Pancreas (tissue), 10 donors: ENCODE results near the gene PDE6G. TPM values are rescaled to one million over a fixed set of nuclear protein-coding genes. Genes with fewer than 3 reads are reported as not detected.
A peak's percentile ranks its signal among the peaks of the same experiment; 100 is the strongest.

Experiments used
- ATAC-seq, 4 donors: fragments of 200-7000 bp; cut with Tn5 transposase; one replicate each; pipeline versions ENCODE4 v1.8.0 to v1.9.1; 2020; ENCODE audit warnings: mild to moderate bottlenecking in 4 of 4, moderate library complexity in 4 of 4
- DNase-seq, 6 donors: peaks; one replicate each; pipeline ENCODE4 v3.0.0-alpha.2; 2020
- FAIRE-seq: peaks from 2 replicates; lab custom pipeline; 2012; peaks lifted over from hg19 to GRCh38; lab: Jason Lieb, UNC
- H3K27ac ChIP-seq, 4 donors: fragments of 200-600 bp; sonication (generic); 1 replicate in 3 of 4; 2 replicates in 1 of 4; pipeline versions ENCODE4 v1.5.0 to v1.8.0; 2020
- H3K27me3 ChIP-seq, 4 donors: fragments of 200-600 bp; one replicate each; pipeline ENCODE4 v1.8.0; 2021
- H3K36me3 ChIP-seq, 3 donors: fragments of 200-600 bp; sonication (generic) in 1 of 3; one replicate each; pipeline versions ENCODE4 v1.5.0 to v1.8.0; 2020 to 2021
- H3K4me1 ChIP-seq, 3 donors: fragments of 200-600 bp; one replicate each; pipeline ENCODE4 v1.8.0; 2021
- H3K4me3 ChIP-seq, 4 donors: fragments of 200-600 bp; sonication (generic) in 2 of 4; one replicate each; pipeline versions ENCODE4 v1.5.0 to v1.8.0; 2020 to 2021
- H3K9me3 ChIP-seq, 4 donors: fragments of 200-600 bp; one replicate each; pipeline ENCODE4 v1.8.0; 2021
- CTCF ChIP-seq, 4 donors: fragments of 200-600 bp; sonication (generic) in 3 of 4; IDR thresholded peaks; one replicate each; pipeline versions ENCODE4 v1.5.0 to v1.8.0; 2021; ENCODE audit warnings: antibody characterized with exemption in 4 of 4
- WGBS, 2 donors: extraction: QIAGEN DNeasy Blood & Tissue Kit; methylation state at CpG; one replicate each; pipeline ENCODE4 v1.1.7; 2013; 5-methylcytosine and 5-hydroxymethylcytosine counted together
- intact Hi-C, 3 donors: fragments of 100-400 bp; cut with DNase I; formaldehyde crosslinking; loops; one replicate each; pipeline versions ENCODE4 v1.11.1 to v1.14.2; 2022
- polyA plus RNA-seq, 2 donors: library from polyadenylated mRNA; stranded (reverse); fragments of 200-250 nt; gene quantifications; one replicate each; pipeline ENCODE4 v1.2.3, GENCODE V29; 2013
- total RNA-seq, 6 donors: library from RNA; stranded (reverse); fragmentation: NEBNext Ultra II Directional in 4 of 6; extraction: Animal tissue kit (Norgen Biotek cat#: 25700) in 4 of 6; gene quantifications; one replicate each; pipeline versions ENCODE4 v1.2.1 to v1.2.4, GENCODE V29; 2021 to 2023
- donor health status: healthy with polysubstance abuse.
- donor health status: DM: no; HTN: no; CAD: no; lungs with moderate emphysema.
- donor health status: DM: no; HTN: no; CAD: no.
- donor health status: control.
- donor health status: control.
- donor health status: Bipolar disorder and iron deficiency.
- donor health status: DM: yes; HTN: yes; CAD: no.
- donor health status: DM: no; HTN: no; CAD: no.
- donor health status: DM: no; HTN: no; CAD: no.
- donor health status: DM: yes; HTN: yes; CAD: no.

PDE6G gene
- total and polyA plus RNA-seq, 8 donors, result 0.31 to 0.49 (median 0.42) TPM; not detected in 4

GRCh38 chr17:81686614-81687013 lies 30.3 kb upstream of the PDE6G start:
- no peak overlapping the region for H3K27ac ChIP-seq
- H3K27me3 ChIP-seq, result no peaks in the 10 kb centered on the region
- ATAC-seq (no peak), DNase-seq (peak in 1 of 6 donors; percentile 63), FAIRE-seq (no peak)
- no peak for TF ChIP-seq CTCF (IDR thresholded peaks at IDR 0.05)
- 90 to 92% methylated on average over 20 of the region's 20 CpGs for WGBS, 2 donors
- no peaks in the 10 kb centered on the region for H3K9me3 ChIP-seq
- H3K4me3 ChIP-seq, result no peak overlapping the region
- intact Hi-C loops, result no loop called here
- peaks cover 10 to 19% (median 13%) of the 10 kb centered on the region in 3 donors for H3K4me1 ChIP-seq
- peaks cover 0 to 43% (median 15%) of the 10 kb centered on the region in 3 donors for H3K36me3 ChIP-seq

DNA sequence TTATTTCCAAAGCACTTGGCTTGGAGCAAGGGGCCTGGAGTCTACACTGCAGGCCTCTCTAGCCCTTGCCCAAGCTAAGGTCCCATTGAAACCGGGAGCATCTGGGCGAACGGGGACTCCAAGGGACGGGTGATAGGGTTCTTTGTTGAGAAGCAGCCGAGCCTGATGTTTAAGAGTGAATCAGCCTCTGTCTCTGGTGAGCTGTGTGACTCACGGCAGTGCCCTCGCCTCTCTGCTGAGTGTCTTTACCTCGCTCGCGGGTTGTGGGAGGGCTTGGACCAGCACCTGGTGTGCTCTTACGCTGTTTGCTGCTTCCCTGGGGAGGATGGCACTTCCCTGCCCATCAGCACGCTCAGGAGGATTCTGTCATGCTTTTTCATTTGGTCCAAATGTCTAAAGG lies 28.8 kb upstream of the PDE6G start:
- no peak overlapping the region for H3K27ac ChIP-seq
- intact Hi-C loops, result no loop called here
- peaks cover 10 to 19% (median 13%) of the 10 kb centered on the region in 3 donors for H3K4me1 ChIP-seq
- peak overlapping the region in 2 of 4 donors; percentile 97 for H3K4me3 ChIP-seq
- no peak for TF ChIP-seq CTCF (IDR thresholded peaks at IDR 0.05)
- no peaks in the 10 kb centered on the region for H3K9me3 ChIP-seq
- 58 to 61% methylated on average over 12 of the region's 12 CpGs for WGBS, 2 donors
- peaks cover 0 to 31% (median 15%) of the 10 kb centered on the region in 3 donors for H3K36me3 ChIP-seq
- ATAC-seq, result no peak
- no peak for DNase-seq
- H3K27me3 ChIP-seq, result no peaks in the 10 kb centered on the region
- no peak for FAIRE-seq

DNA sequence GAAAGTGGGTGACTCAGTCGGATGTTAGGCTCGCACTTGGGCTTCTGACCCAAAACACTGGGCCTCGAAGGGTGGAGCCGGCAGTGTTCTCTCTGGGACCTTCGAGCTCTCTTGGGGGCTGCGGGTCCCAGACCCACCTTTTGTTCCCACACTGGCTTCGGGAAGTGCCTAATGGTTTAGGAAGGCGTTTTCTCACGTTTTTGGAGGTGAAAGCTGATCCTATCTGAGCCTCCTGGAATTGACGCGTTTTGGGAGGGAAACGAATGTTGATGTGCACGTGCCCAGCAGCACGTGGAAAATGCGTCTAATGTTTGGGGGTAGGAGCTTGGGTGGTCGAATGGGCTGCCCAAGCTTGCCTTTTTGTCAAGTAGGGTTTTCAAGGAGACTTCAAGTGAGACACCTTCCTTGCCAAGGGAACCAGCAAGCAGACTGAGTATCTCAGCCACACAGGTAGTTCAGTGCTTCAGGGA lies 28.1 kb upstream of the PDE6G start:
- 1% methylated on average over 16 of the region's 16 CpGs for WGBS, 2 donors
- Histone ChIP-seq H3K36me3 (peaks cover 0 to 26% (median 15%) of the 10 kb centered on the region in 3 donors), H3K9me3 (no peaks in the 10 kb centered on the region), H3K27me3 (no peaks in the 10 kb centered on the region), H3K27ac (peak overlapping the region; percentile 51 to 62 (median 56)), H3K4me3 (peak overlapping the region; percentile 81 to 99 (median 97)), H3K4me1 (peaks cover 10 to 19% (median 13%) of the 10 kb centered on the region in 3 donors)
- DNase-seq, result no peak
- no peak for FAIRE-seq
- TF ChIP-seq CTCF (IDR thresholded peaks at IDR 0.05), result no peak
- intact Hi-C loops, result no loop called here
- ATAC-seq, result no peak

GRCh38 chr17:81683584-81684441 lies 27.5 kb upstream of the PDE6G start, which contains the start of the genes ARL16 and HGS:
Gene ARL16 (minus strand): TSS chr17:81683797. CDS start chr17:81683753, 44 bp downstream.
Gene HGS (plus strand): TSS chr17:81684011. CDS start chr17:81684067, 56 bp downstream.
- ATAC-seq, result peak; percentile 97 to 98 (median 98)

More at GRCh38 chr17:81683584-81684441, 27.5 kb upstream of the PDE6G start, which contains the start of the genes ARL16 and HGS:
- Histone ChIP-seq H3K36me3 (peaks cover 0 to 23% (median 15%) of the 10 kb centered on the region in 3 donors), H3K9me3 (no peaks in the 10 kb centered on the region), H3K4me1 (peaks cover 10 to 19% (median 13%) of the 10 kb centered on the region in 3 donors), H3K27ac (peak within 1 kb of the TSS; percentile 56 to 76 (median 68)), H3K4me3 (peak within 1 kb of the TSS; percentile 81 to 99 (median 97)), H3K27me3 (no peaks in the 10 kb centered on the region)
- peak; percentile 64 for FAIRE-seq
- DNase-seq, result peak; percentile 95 to 99 (median 98)
- WGBS, 2 donors, result 1% methylated on average over 81 to 112 of the region's 112 CpGs
- intact Hi-C loops, result no loop called here
- TF ChIP-seq CTCF (IDR thresholded peaks at IDR 0.05), result no peak
